Stimulated activated effector memory CD8-positive, alpha-beta T cell treated with anti-CD3 and anti-CD28 coated beads, Interleukin-12 subunit alpha, Interleukin-12 subunit beta, amount 100 ng/mL, for 72 hours (primary cell): ENCODE measurements around the gene R3HDML.

Experiments
- ATAC-seq: fragments of 150-1000 bp; cut with Tn5 transposase; 2 replicates; pipeline ENCODE4 v1.10.0; 2021
- DNase-seq, 2 donors: peaks; one replicate each; pipeline ENCODE4 v3.0.0; 2021 to 2022; ENCODE audit warnings: low spot score in 2 of 2
- H3K27ac Mint-ChIP-seq: one replicate; pipeline ENCODE4 v1.8.0; 2022; ENCODE audit warnings: mild to moderate bottlenecking, mixed read lengths
- H3K36me3 Mint-ChIP-seq: one replicate; pipeline ENCODE4 v1.8.0; 2022; ENCODE audit warnings: mild to moderate bottlenecking, mixed read lengths
- H3K4me1 Mint-ChIP-seq: one replicate; pipeline ENCODE4 v1.8.0; 2022; ENCODE audit warnings: mixed read lengths
- H3K4me3 Mint-ChIP-seq: one replicate; pipeline ENCODE4 v1.8.0; 2022; ENCODE audit warnings: mild to moderate bottlenecking, mixed read lengths
- H3K9me3 Mint-ChIP-seq: one replicate; pipeline ENCODE4 v1.8.0; 2022; ENCODE audit warnings: mixed read lengths

R3HDML gene

GRCh38 chr20:44367746-44368145 is 30.9 kb downstream of the R3HDML start:
- no peak overlapping the region for H3K27ac Mint-ChIP-seq
- no peaks in the 10 kb centered on the region for H3K4me1 Mint-ChIP-seq
- ATAC-seq = no peak
- H3K4me3 Mint-ChIP-seq = no peak overlapping the region
- H3K36me3 Mint-ChIP-seq = no peaks in the 10 kb centered on the region
- H3K9me3 Mint-ChIP-seq = no peaks in the 10 kb centered on the region
- DNase-seq = no peak

- DNase-seq (no peak), ATAC-seq (peak; percentile 28)
- H3K27ac Mint-ChIP-seq = no peak overlapping the region
- no peaks in the 10 kb centered on the region for H3K4me1 Mint-ChIP-seq
- H3K4me3 Mint-ChIP-seq = no peak overlapping the region
- H3K9me3 Mint-ChIP-seq = no peaks in the 10 kb centered on the region
- H3K36me3 Mint-ChIP-seq = no peaks in the 10 kb centered on the region
Observed at GRCh38 chr20:44370639-44371218, 33.9 kb downstream of the R3HDML start.

- no peak overlapping the region for H3K4me3 Mint-ChIP-seq
- ATAC-seq (no peak), DNase-seq (no peak)
- H3K9me3 Mint-ChIP-seq = no peaks in the 10 kb centered on the region
- H3K27ac Mint-ChIP-seq = no peak overlapping the region
- H3K36me3 Mint-ChIP-seq = no peaks in the 10 kb centered on the region
- no peaks in the 10 kb centered on the region for H3K4me1 Mint-ChIP-seq
Observed at GRCh38 chr20:44382641-44383040, 45.8 kb downstream of the R3HDML start.

DNA sequence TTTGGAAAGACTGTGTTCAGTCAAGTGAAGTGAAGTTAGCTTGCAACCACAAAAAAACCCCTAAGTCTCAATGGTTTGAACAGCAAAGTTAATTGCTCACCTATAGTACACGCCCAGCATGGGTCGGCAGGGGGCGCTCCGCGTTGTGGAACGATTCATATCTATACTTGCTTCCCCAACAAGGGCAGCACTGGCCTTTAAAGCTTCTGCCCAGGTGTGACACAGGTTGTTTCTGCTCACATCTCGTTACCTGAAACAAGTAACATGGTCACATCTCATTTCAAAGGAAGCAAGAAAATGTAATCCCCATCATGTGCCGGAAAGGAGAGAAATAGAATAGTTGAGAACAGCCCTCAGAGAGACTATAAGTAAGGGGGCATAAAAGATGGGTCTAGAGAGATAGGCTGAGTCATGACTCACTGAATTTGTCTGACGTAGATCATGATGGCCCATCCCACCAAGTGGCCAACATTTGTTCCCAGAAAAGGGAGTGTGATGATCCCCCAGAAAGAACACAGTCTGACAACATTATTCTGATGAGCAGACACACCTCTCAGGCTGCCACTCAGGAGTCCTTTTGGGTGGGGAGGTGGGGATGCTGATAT is 47.7 kb downstream of the R3HDML start:
- no peaks in the 10 kb centered on the region for H3K36me3 Mint-ChIP-seq
- H3K4me1 Mint-ChIP-seq = peaks cover 11% of the 10 kb centered on the region
- H3K9me3 Mint-ChIP-seq = no peaks in the 10 kb centered on the region
- H3K4me3 Mint-ChIP-seq = no peak overlapping the region
- DNase-seq = peak; percentile 75 to 90
- ATAC-seq = peak; percentile 82
- no peak overlapping the region for H3K27ac Mint-ChIP-seq

DNA sequence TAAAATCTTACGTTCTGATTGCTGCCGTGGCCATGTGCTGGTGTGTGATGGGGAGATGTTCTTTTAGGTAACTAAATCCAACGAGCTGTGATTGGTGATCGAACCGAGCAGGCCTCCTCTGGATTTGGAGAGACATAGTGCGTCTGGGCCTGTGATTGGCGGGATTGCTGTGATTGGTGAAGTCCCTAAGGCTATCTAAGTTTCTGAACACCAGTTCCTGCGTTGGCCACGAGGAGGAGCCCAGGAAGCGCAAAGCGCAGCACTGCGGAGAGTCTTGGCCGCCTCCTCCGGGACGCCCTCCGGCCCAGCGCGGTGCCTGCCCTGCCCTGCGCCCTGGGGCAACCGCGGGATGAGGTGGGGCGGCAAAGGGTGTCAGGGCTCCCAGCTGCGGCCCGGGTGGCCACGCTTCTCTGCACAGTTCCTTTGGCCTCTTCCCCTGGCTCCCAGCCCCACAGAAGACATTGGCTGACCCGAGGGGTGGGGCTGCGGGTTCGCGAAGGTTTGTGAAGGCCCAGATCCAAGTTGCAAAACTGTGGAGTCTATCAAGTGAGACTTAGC is 51.7 kb downstream of the R3HDML start:
- Mint-ChIP-seq H3K4me3 (no peak overlapping the region), H3K27ac (no peak overlapping the region), H3K36me3 (no peaks in the 10 kb centered on the region), H3K9me3 (no peaks in the 10 kb centered on the region), H3K4me1 (peaks cover 11% of the 10 kb centered on the region)
- peak; percentile 60 to 80 for DNase-seq
- ATAC-seq = peak; percentile 90

DNA sequence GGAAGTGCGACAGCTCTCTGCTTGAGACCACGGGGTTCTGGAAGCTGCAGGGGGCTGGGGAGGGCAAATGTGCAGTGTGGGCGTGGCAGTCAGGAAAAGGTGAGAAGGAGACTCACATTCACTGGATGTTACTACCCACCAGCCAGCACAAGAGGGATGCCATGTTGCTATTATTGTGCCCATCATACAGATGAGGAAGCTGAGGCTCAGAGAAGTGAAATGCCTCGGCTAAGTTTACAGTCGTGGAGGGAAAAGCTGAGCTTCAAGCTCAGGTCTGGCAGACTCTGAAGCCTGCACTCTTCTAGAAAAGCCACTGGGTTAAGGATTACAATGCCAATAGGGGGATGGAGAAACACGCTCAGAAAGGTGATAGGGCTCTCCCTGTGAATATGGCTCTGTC is 53.0 kb downstream of the R3HDML start:
- no peak for DNase-seq
- no peak overlapping the region for H3K4me3 Mint-ChIP-seq
- peaks cover 11% of the 10 kb centered on the region for H3K4me1 Mint-ChIP-seq
- ATAC-seq = no peak
- H3K27ac Mint-ChIP-seq = no peak overlapping the region
- no peaks in the 10 kb centered on the region for H3K9me3 Mint-ChIP-seq
- H3K36me3 Mint-ChIP-seq = no peaks in the 10 kb centered on the region

GRCh38 chr20:44390280-44390679 is 53.4 kb downstream of the R3HDML start:
- no peak for ATAC-seq
- H3K4me3 Mint-ChIP-seq = no peak overlapping the region
- H3K4me1 Mint-ChIP-seq = peaks cover 11% of the 10 kb centered on the region
- DNase-seq = no peak
- no peak overlapping the region for H3K27ac Mint-ChIP-seq
- no peaks in the 10 kb centered on the region for H3K36me3 Mint-ChIP-seq
- H3K9me3 Mint-ChIP-seq = no peaks in the 10 kb centered on the region

- no peaks in the 10 kb centered on the region for H3K36me3 Mint-ChIP-seq
- DNase-seq (no peak), ATAC-seq (no peak)
- peaks cover 11% of the 10 kb centered on the region for H3K4me1 Mint-ChIP-seq
- H3K27ac Mint-ChIP-seq = no peak overlapping the region
- H3K9me3 Mint-ChIP-seq = no peaks in the 10 kb centered on the region
- no peak overlapping the region for H3K4me3 Mint-ChIP-seq
Observed at GRCh38 chr20:44392088-44392775, 55.4 kb downstream of the R3HDML start.

DNA sequence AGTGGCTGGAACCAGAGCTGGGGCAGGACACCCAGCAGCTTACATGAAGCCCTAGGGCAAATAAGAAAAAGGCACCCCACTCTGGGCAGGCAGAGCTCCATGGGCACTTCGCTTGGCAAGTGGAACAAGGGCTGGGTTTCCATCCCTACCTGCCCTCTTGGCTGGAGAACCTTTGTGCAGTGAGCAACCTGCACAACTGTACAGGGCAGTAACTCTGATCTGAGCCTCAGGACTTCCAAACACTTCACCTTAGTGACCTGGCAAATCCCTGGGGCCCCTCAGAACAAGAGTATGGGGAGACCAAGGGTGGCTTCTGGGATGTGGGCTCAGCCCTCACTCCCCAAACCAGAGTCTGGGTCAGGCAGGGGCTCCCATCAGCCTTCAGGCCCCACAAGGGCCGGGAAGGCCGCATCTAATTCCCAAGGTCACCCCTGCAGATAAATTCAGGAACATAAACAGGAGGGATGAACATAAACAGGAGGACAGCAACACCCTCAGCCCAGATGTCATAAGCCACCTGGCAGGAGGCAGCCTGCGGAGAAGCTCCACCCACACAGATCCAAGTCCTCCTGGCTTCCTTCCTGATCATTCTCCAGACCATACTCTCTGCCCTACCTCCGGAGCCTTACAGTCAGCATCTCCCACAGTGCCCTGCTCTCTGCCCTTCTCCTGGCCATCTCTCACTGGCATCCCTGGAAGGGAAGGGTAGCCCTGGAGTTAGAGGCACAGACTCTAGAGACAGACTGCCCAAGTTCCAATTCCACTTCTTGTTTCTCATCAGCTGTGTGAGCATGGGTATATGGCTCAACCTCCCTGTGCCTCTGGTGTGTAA is 56.1 kb downstream of the R3HDML start:
- Mint-ChIP-seq H3K4me3 (no peak overlapping the region), H3K4me1 (peaks cover 11% of the 10 kb centered on the region), H3K9me3 (no peaks in the 10 kb centered on the region), H3K36me3 (no peaks in the 10 kb centered on the region), H3K27ac (no peak overlapping the region)
- ATAC-seq (no peak), DNase-seq (no peak)

DNA sequence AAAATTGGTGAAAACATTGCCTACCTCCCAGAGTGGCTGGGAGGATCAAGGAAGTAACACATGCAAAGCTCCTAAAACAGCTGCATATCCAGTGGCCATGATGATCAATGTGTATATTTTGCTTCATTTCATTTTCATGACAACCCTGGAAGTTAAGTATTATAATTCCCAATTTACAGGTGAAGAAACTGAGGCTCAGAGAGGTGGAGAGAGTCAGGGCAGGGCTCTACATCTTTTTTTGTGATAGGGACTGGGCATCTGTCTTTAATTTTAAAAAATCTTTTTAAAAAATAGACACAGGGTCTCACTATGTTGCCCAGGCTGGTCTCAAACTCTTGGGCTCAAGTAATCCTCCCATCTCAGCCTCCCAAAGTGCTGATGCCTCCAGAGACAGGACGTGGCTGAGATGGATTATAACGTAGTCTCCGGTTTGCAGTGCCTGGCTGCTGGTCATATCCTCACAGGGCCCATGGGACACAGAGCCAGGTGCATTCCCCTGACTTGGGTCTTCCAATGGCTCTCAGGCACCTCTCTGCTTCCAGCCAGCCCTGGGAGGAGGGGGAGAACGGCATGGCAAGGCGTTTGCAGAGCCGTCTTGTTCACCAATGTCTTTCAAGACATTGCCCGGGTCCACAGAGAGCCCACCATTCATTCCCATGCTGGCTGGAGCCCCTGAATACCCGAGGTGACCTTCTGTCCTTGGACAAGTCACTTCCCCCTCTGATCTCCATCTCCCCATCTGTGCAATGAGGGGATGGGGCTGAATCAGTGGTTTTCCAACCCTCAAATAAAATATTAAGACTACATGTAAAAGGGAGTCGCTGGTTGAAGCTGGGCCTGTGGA is 57.0 kb downstream of the R3HDML start:
- H3K9me3 Mint-ChIP-seq = no peaks in the 10 kb centered on the region

GRCh38 chr20:44394452-44394701 is 57.5 kb downstream of the R3HDML start:
- Mint-ChIP-seq H3K9me3 (no peaks in the 10 kb centered on the region), H3K4me3 (no peak overlapping the region), H3K4me1 (no peaks in the 10 kb centered on the region), H3K27ac (no peak overlapping the region), H3K36me3 (no peaks in the 10 kb centered on the region)
- no peak for DNase-seq
- ATAC-seq = no peak

More for the DNA sequence above, 57.0 kb downstream of the R3HDML start:
- no peak for DNase-seq
- no peak for ATAC-seq
- peaks cover 4% of the 10 kb centered on the region for H3K4me1 Mint-ChIP-seq
- no peaks in the 10 kb centered on the region for H3K36me3 Mint-ChIP-seq
- H3K4me3 Mint-ChIP-seq = no peak overlapping the region
- no peak overlapping the region for H3K27ac Mint-ChIP-seq

DNA sequence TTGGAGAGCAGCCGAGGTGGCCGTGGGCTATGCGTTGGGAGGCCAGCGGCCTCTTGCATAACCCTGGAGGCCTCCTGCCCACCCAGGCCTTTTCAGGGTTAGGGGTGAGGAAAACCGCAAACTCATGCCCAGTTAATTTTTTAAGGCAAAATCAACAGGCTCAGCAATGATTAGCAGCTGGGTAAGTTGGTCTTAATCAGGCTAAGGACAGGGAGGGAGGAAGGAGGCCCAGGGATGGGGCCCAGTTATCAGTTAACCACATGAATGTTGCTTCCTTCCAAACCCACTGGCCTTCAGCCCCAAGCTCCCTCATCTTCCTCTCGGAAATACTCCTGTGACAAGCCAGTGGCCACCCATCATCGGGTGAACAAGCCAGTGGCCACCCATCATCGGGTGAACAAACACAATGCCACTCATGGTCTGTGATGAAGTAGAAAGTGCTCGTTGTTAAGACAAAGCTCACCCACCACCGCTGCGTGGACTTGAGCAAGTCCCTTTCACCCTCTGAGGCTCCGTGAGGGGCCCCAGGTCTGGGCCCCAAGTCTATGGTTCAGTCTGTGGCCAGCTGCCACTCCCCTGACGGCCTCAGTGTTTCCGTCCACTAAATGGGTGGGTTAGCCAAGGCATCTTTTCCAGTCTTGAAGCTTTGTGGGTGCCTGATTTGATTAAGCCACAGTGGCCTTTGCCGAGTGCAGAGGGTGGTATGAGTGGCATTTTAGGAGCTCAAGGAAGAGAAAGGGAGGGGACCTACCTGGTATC is 58.0 kb downstream of the R3HDML start:
- Mint-ChIP-seq H3K9me3 (no peaks in the 10 kb centered on the region), H3K4me3 (no peak overlapping the region), H3K36me3 (no peaks in the 10 kb centered on the region), H3K4me1 (no peaks in the 10 kb centered on the region), H3K27ac (no peak overlapping the region)
- DNase-seq (no peak), ATAC-seq (no peak)

DNA sequence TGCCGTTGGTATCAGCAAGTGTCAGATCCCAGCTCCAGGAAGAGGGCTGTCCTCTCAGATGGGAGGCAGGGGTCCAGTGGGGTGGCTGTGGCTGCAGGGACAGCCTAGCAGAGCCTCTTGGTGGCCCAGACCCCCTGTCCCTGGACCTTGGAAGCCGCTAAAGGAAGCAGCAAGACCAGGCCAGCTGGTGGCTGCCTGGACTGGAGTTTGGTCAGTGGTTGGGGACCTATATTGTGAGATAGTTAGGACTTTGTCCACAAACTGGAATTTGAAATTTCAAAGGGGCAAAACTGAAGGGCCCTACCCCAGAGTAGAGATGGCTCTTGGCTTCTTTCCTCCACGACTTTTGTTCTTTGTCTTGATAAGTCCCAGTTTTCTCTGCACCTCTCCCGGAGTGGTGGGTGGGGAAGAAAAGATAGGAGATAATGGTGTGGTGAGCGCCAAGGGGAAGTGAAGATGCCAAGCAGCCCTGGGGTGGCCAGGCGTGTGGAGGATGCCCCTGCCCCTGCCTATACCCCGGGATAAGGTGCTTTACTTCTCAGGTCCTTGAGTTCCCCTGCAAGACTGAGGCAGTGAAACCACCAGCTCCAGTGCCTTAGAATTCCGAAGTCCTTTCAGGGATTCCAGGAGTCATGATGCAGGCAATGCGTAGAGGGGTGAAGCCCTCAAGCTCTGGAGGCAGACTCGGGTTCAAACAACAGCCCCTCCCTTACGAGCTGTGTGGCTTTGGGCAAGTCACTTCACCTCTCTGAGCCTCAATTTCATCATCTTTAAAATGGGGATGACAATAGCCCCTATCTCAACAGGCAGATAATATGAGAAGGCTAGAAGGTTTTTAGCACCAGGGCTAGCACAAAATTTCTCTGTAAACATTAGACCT is 58.9 kb downstream of the R3HDML start:
- Mint-ChIP-seq H3K4me3 (no peak overlapping the region), H3K36me3 (no peaks in the 10 kb centered on the region), H3K4me1 (no peaks in the 10 kb centered on the region), H3K9me3 (no peaks in the 10 kb centered on the region), H3K27ac (no peak overlapping the region)
- DNase-seq = no peak
- ATAC-seq = no peak
